IPS DF 4.7 (cell line): ENCODE measurements around the gene SH2B2.
A peak's percentile ranks its signal among the peaks of the same experiment; 100 is the strongest.
"Not testable (repeated sequence)": the region's sequence is repeated elsewhere in the genome, so short reads cannot be mapped to it uniquely, and the experiment has no call there.

Experiments
- DNase-seq: peaks from one replicate; pipeline ENCODE4 v3.0.0-alpha.2; 2013; ENCODE audit warnings: low spot score; ENCODE audit errors: extremely low read depth

SH2B2 gene

GRCh38 chr7:102330666-102331460, 44.2 kb downstream of the SH2B2 start:
- not testable (repeated sequence) for DNase-seq

DNA sequence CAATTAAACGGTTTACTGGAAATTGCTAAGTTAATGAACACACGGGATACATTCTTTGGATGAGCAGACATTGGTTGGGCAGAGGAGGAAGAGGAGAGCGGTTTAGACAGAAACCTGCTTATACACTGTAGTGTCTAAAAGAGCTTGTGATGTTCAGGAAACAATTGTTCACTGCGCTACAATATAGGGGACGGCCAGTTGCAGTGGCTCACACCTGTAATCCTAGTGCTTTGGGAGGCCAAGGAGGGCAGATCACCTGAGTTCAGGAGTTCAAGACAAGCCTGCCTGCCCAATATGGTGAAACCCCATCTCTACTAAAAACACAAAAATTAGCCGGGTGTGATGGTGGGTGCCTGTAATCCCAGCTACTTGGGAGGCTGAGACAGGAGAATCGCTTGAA, 48.9 kb downstream of the SH2B2 start:
- not testable (repeated sequence) for DNase-seq

DNA sequence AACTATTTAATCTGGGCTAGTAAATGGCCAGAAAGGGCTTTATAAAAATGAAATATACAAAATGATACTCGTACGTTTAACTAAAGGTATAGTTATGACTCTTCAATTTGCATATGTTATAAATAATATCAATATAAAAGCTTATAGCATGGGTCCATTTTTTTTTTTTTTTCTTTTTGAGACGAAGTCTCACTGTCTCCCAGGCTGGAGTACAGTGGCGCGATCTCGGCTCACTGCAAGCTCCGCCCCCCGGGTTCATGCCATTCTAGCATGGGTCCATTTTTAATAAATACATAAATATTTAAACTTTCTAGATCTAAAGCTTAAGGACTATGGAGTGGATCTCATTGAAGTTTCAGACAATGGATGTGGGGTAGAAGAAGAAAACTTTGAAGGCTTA, 50.3 kb downstream of the SH2B2 start:
- not testable (repeated sequence) for DNase-seq

- not testable (repeated sequence) for DNase-seq
These were observed 50.8 kb downstream of the SH2B2 start for GRCh38 chr7:102337420-102337819.

DNA sequence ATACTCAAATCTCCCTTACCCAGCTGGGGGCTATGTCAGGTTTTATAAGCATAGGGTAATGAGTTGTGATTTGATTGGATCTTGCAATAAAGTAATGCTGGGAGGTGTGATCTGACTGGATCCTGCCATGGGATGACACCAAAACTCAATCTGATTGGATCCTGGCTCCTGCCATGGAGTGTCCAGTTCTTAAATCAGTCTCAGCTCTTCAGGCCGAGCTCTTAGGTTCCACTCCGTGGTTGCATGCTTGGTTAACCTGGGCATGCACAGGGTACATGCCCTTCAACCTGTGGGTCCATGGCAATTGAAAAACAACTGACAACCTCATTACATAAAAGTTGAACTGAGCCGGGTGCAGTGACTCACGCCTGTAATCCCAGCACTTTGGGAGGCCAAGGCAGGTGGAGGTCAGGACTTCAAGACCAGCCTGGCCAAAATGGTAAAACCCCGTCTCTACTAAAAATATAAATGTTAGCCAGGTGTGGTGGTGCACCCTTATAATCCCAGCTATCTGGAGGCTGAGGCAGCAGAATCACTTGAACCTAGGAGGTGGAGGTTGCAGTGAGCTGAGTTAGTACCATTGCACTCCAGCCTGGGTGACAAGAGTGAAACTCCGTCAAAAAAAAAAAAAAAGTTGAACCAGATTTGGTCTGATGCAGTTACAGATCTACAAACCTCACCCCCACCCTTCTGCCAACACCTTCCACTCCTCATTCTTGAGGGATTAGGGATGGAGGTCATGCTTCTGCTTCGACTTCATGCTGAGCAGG, 54.1 kb downstream of the SH2B2 start:
- not testable (repeated sequence) for DNase-seq

GRCh38 chr7:102346983-102347382, 60.3 kb downstream of the SH2B2 start:
- not testable (repeated sequence) for DNase-seq

DNA sequence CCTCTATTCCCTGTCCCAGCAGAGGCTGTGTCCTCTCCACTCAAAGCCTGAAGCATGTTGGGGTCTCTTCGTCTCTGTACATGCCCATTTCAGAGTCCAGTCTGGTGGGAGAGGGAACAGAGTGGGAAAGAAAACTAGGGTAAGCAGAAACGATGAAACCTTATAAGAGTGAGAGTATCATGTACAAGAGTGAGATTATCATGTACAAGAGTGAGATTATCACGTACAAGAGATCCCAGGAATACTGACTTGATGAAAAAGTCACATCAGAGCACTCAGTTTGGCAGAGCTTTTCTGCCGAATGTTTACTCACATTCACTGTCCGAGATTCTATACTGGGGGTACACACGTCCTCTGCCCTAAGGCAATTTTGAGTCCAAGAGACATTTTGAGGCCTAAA, 69.7 kb downstream of the SH2B2 start, which contains the start of gene SPDYE6:
Gene SPDYE6 (minus strand): TSS at position 101 of the 400 bp plus-strand sequence. CDS start 421 bp downstream, outside the sequence.
- not testable (repeated sequence) for DNase-seq

DNA sequence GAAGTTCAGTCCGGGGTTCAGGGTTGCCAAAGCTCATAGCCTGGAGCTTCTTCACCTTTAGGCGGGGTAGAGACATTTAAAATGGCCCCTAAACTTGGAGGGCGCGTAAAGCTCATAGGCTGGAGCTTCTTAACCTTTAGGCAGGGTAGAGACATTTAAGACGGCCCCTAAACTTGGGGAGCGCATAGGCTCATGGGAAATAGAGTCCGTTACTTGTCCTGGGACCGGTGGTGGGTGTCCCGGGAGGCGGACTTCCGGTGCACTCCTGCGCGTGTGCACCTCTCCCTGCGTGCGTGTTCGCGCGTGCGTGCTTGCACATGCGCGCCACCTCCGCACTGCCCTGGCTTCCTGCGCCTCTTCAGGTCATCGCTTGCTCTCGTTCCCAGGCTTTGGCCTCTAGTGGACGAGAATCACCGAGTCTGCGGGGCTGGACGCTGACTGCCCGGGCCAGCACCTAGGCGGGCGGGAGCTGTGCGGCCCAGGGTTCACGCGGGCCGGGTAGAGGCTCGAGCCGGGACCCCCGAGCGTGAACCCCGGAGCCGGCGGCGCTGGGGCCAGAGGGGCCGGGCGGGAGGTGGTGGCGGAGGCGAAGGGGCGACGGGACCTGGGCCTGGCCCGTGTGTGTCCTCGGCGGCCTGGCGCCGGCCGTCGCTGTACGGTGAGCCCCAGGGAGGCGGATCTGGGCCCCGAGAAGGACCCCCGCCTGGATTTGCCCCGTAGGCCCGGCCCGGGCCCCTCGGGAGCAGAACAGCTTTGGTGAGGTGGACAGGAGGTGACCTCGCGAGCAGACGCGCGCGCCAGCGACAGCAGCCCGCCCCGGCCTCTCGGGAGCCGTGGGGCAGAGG, 77.1 kb downstream of the SH2B2 start:
- peak; percentile 95 for DNase-seq

DNA sequence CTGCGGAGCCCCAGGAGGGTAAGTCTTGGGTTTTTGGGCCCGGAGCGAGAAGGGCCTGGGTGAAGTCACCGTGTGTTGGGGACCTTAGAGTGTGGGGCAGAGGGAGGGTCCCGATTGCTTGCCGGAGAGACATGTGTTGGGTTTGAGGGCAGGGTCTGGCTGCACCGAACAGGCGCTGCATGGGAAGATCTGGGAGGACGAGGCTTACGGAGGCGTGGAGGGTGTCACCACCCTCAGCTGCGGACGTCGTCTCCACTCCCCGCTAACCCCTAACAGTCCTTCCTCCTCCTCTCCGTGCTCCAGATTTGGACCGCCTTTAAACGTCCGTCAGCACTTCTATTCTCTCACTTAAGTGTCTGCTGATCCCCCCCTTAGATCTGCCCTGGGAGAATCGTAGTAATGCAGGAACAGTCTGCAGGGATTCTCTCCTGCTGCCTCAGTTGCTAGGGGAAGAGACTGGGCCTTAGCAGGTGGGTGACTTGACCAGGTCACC, 77.8 kb downstream of the SH2B2 start:
- DNase-seq: not testable (repeated sequence)

DNA sequence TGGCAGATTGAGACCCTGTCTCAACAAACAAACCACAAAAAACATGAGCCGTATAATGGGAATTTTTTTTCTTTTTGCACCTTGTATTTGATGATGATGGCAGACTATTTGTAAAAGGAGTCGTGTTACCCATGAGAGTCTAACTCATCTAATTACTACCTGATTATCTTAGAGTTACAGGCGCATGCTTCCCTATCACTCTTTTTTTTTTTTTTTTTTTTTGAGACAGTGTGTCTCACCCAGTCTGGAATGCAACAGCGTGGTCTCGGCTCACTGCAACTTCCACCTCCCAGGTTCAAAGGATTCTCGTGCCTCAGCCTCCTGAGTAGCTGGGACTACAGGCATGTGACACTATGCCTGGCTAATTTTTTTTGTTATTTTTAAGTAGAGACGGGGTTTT, 78.7 kb downstream of the SH2B2 start:
- not testable (repeated sequence) for DNase-seq

DNA sequence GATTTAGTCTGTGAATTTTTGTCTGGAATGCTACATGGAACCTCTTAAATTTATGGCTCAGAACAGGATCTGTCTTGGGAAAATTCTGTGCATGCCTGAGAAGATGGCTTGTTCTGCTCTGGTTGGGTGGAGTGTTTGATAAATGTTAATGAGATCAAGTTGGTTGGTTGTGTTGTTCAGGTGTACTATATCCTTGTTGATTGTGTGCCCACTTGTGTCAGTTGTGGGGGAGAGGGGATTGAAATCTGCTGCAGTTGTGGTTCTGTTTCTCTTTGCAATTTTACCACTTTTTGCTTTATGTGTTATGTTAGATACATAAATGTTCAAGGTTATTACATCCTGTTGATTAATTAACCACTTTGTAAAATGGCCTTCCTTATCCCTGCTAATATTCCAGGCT, 83.4 kb downstream of the SH2B2 start:
- DNase-seq: not testable (repeated sequence)
